Measurements from ENCODE around the gene KDM6B.
A peak's percentile ranks its signal among the peaks of the same experiment; 100 is the strongest.

The KDM6B gene

DNA sequence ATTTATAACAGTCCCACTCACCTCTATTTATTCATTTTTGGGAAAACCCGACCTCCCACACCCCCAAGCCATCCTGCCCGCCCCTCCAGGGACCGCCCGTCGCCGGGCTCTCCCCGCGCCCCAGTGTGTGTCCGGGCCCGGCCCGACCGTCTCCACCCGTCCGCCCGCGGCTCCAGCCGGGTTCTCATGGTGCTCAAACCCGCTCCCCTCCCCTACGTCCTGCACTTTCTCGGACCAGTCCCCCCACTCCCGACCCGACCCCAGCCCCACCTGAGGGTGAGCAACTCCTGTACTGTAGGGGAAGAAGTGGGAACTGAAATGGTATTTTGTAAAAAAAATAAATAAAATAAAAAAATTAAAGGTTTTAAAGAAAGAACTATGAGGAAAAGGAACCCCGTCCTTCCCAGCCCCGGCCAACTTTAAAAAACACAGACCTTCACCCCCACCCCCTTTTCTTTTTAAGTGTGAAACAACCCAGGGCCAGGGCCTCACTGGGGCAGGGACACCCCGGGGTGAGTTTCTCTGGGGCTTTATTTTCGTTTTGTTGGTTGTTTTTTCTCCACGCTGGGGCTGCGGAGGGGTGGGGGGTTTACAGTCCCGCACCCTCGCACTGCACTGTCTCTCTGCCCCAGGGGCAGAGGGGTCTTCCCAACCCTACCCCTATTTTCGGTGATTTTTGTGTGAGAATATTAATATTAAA lies 20.2 kb downstream of the KDM6B start:
- Histone ChIP-seq H3K23ac (ENCODE audit: low read length in 2 of 2) (no peak overlapping the region), H3K27ac (ENCODE audit: low read length, poor library complexity, severe bottlenecking) (no peak overlapping the region), H2BK12ac (ENCODE audit: low read length in 2 of 2) (no peak overlapping the region), H3K9me3 (ENCODE audit: control insufficient read depth, low read length) (no peaks in the 10 kb centered on the region), H3K4me3 (ENCODE audit: insufficient read depth in 1 of 2, low read depth in 1 of 2, low read length in 2 of 2) (no peak overlapping the region), H2BK15ac (ENCODE audit: low read depth, poor library complexity, severe bottlenecking) (no peak overlapping the region), H3K27me3 (ENCODE audit: control insufficient read depth in 1 of 2, insufficient read depth in 1 of 2, low read length in 2 of 2) (no peaks in the 10 kb centered on the region), H4K91ac (ENCODE audit: low read length) (no peak overlapping the region), H2BK5ac (ENCODE audit: low read depth, low read length, poor library complexity, severe bottlenecking) (no peak overlapping the region), H2BK120ac (ENCODE audit: low read depth, low read length) (no peak overlapping the region), H3K4me2 (ENCODE audit: low read length, poor library complexity, severe bottlenecking) (peak overlapping the region; percentile 77), H3K4me1 (ENCODE audit: control insufficient read depth, insufficient read depth, low read depth, low read length) (peaks cover 37% of the 10 kb centered on the region), H3K18ac (ENCODE audit: low read depth in 1 of 2, low read length in 2 of 2) (no peak overlapping the region), H3K9ac (ENCODE audit: low read length) (no peak overlapping the region), H3K36me3 (ENCODE audit: control insufficient read depth in 1 of 2, insufficient read depth in 2 of 2, low read depth in 1 of 2, low read length in 2 of 2) (peaks cover 42 to 49% of the 10 kb centered on the region in 2 experiments), H2AFZ (ENCODE audit: low read depth, low read length) (no peak overlapping the region), H2AK5ac (ENCODE audit: low read length, severe bottlenecking) (no peak overlapping the region), H3K4ac (ENCODE audit: low read depth in 1 of 2, low read length in 2 of 2) (no peak overlapping the region), H4K8ac (ENCODE audit: low read length) (no peak overlapping the region), H3K79me1 (replicated peaks; ENCODE audit: low read length, poor library complexity, severe bottlenecking) (peaks cover 33% of the 10 kb centered on the region), H3K14ac (ENCODE audit: low read length in 2 of 2) (no peak overlapping the region)
- no peak for DNase-seq
- WGBS: 28% methylated on average over 8 of the region's 31 CpGs

DNA sequence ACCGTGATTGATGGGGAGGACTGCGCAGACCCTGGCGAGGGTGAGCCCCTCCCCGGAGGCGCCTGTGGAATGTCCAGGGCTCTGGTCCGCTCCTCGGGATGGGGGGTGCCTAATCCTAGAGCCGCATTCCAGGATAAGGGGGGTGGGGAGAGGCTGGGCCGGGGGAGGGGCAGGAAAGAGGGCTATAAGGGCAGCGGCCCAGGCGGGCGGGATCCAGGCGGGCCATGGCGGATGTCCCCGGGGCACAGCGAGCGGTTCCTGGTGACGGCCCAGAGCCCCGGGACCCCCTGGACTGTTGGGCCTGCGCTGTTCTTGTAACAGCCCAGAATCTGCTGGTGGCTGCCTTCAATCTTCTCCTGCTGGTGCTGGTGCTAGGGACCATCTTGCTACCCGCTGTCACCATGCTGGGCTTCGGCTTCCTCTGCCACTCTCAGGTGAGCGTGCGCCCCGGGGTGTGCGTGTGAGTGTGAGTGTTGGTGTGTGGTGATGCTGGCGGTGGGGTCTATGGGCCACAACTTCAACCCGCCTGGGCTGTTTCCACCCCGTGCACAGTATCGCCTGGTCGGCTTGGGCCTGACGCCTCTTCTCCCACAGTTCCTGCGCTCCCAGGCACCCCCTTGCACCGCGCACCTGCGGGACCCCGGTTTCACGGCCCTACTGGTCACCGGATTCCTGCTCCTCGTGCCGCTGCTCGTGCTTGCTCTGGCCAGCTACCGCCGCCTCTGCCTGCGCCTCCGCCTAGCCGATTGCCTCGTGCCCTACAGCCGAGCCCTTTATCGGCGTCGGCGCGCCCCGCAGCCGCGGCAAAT lies 21.0 kb downstream of the KDM6B start, which contains the start of gene TMEM88:
TMEM88 (plus strand) TSS at position 216 of the 809 bp plus-strand sequence; CDS start at position 225, 9 bp downstream.
- Histone ChIP-seq H4K91ac (ENCODE audit: low read length) (peak within 1 kb of the TSS; percentile 95), H3K4me2 (ENCODE audit: low read length, poor library complexity, severe bottlenecking) (peak within 1 kb of the TSS; percentile 77), H3K23ac (ENCODE audit: low read length in 2 of 2) (peak within 1 kb of the TSS in 1 of 2 experiments; percentile 81), H3K27me3 (ENCODE audit: control insufficient read depth in 1 of 2, insufficient read depth in 1 of 2, low read length in 2 of 2) (no peaks in the 10 kb centered on the region), H3K79me1 (replicated peaks; ENCODE audit: low read length, poor library complexity, severe bottlenecking) (peaks cover 31% of the 10 kb centered on the region), H2BK5ac (ENCODE audit: low read depth, low read length, poor library complexity, severe bottlenecking) (no peak within 1 kb of the TSS), H3K9ac (ENCODE audit: low read length) (peak within 1 kb of the TSS; percentile 96), H3K4me3 (ENCODE audit: insufficient read depth in 1 of 2, low read depth in 1 of 2, low read length in 2 of 2) (peak within 1 kb of the TSS; percentile 56 to 94), H2BK120ac (ENCODE audit: low read depth, low read length) (peak within 1 kb of the TSS; percentile 39), H3K36me3 (ENCODE audit: control insufficient read depth in 1 of 2, insufficient read depth in 2 of 2, low read depth in 1 of 2, low read length in 2 of 2) (peaks cover 41 to 42% of the 10 kb centered on the region in 2 experiments), H3K4ac (ENCODE audit: low read depth in 1 of 2, low read length in 2 of 2) (peak within 1 kb of the TSS; percentile 55 to 87), H4K8ac (ENCODE audit: low read length) (peak within 1 kb of the TSS; percentile 30), H3K4me1 (ENCODE audit: control insufficient read depth, insufficient read depth, low read depth, low read length) (peaks cover 37% of the 10 kb centered on the region), H2BK15ac (ENCODE audit: low read depth, poor library complexity, severe bottlenecking) (peak within 1 kb of the TSS; percentile 60), H2AK5ac (ENCODE audit: low read length, severe bottlenecking) (peak within 1 kb of the TSS; percentile 14), H3K14ac (ENCODE audit: low read length in 2 of 2) (peak within 1 kb of the TSS in 1 of 2 experiments; percentile 87), H3K9me3 (ENCODE audit: control insufficient read depth, low read length) (no peaks in the 10 kb centered on the region), H2BK12ac (ENCODE audit: low read length in 2 of 2) (peak within 1 kb of the TSS in 1 of 2 experiments; percentile 90), H3K18ac (ENCODE audit: low read depth in 1 of 2, low read length in 2 of 2) (peak within 1 kb of the TSS; percentile 71 to 97), H3K27ac (ENCODE audit: low read length, poor library complexity, severe bottlenecking) (peak within 1 kb of the TSS; percentile 19), H2AFZ (ENCODE audit: low read depth, low read length) (no peak within 1 kb of the TSS)
- peak; percentile 50 for DNase-seq
- 3% methylated on average over 47 of the region's 57 CpGs for WGBS

DNA sequence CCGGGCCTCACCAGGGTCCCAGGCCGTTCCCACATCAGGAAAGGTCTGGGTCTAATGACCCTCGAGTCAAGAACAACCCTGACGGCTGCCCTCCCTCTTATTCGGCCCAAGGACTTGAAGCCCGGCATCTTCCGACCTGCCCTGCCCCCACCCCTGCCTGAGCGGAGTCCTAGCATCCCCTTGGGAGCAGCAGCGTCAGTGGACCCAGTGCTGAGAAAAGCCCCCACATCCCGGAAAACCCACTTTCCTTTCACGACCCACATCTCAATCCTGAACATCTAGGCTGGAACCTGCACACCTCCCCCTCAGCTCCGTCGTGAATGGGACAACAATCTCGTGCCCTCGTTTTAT lies 21.6 kb downstream of the KDM6B start:
- peaks cover 37% of the 10 kb centered on the region for H3K4me1 ChIP-seq (ENCODE audit: control insufficient read depth, insufficient read depth, low read depth, low read length)
- H3K36me3 ChIP-seq (ENCODE audit: control insufficient read depth in 1 of 2, insufficient read depth in 2 of 2, low read depth in 1 of 2, low read length in 2 of 2): peaks cover 39 to 42% of the 10 kb centered on the region in 2 experiments
- no peaks in the 10 kb centered on the region for H3K9me3 ChIP-seq (ENCODE audit: control insufficient read depth, low read length)
- H2BK15ac ChIP-seq (ENCODE audit: low read depth, poor library complexity, severe bottlenecking): no peak overlapping the region
- peak overlapping the region in 1 of 2 experiments; percentile 81 for H3K23ac ChIP-seq (ENCODE audit: low read length in 2 of 2)
- peak overlapping the region in 1 of 2 experiments; percentile 90 for H2BK12ac ChIP-seq (ENCODE audit: low read length in 2 of 2)
- peaks cover 35% of the 10 kb centered on the region for H3K79me1 ChIP-seq (replicated peaks; ENCODE audit: low read length, poor library complexity, severe bottlenecking)
- peak overlapping the region in 1 of 2 experiments; percentile 87 for H3K14ac ChIP-seq (ENCODE audit: low read length in 2 of 2)
- H2BK120ac ChIP-seq (ENCODE audit: low read depth, low read length): peak overlapping the region; percentile 39
- WGBS: 2% methylated on average over 13 of the region's 15 CpGs
- peak overlapping the region; percentile 19 for H3K27ac ChIP-seq (ENCODE audit: low read length, poor library complexity, severe bottlenecking)
- H3K27me3 ChIP-seq (ENCODE audit: control insufficient read depth in 1 of 2, insufficient read depth in 1 of 2, low read length in 2 of 2): no peaks in the 10 kb centered on the region
- DNase-seq: peak; percentile 57
- H2AK5ac ChIP-seq (ENCODE audit: low read length, severe bottlenecking): no peak overlapping the region
- no peak overlapping the region for H2BK5ac ChIP-seq (ENCODE audit: low read depth, low read length, poor library complexity, severe bottlenecking)
- peak overlapping the region; percentile 96 for H3K9ac ChIP-seq (ENCODE audit: low read length)
- peak overlapping the region; percentile 30 for H4K8ac ChIP-seq (ENCODE audit: low read length)
- H3K4me2 ChIP-seq (ENCODE audit: low read length, poor library complexity, severe bottlenecking): peak overlapping the region; percentile 77
- H3K4ac ChIP-seq (ENCODE audit: low read depth in 1 of 2, low read length in 2 of 2): peak overlapping the region; percentile 55 to 87
- H4K91ac ChIP-seq (ENCODE audit: low read length): peak overlapping the region; percentile 95
- H3K18ac ChIP-seq (ENCODE audit: low read depth in 1 of 2, low read length in 2 of 2): peak overlapping the region; percentile 71 to 97
- no peak overlapping the region for H2AFZ ChIP-seq (ENCODE audit: low read depth, low read length)
- H3K4me3 ChIP-seq (ENCODE audit: insufficient read depth in 1 of 2, low read depth in 1 of 2, low read length in 2 of 2): peak overlapping the region; percentile 56 to 94

All from mesenchymal stem cell (in vitro differentiated cells and primary cell).